Brain microvascular endothelial cell (primary cell): ENCODE measurements around the gene FARP2.

Source experiments
- DNase-seq: peaks from one replicate; pipeline ENCODE4 v3.0.0-alpha.2; 2020
- H3K27ac ChIP-seq: fragments of 250-450 bp; sonication (Bioruptor Pico); 2 replicates; pipeline ENCODE4 v1.5.1; 2020; ENCODE audit warnings: mild to moderate bottlenecking, moderate library complexity
- H3K27me3 ChIP-seq: fragments of 250-450 bp; sonication (Bioruptor Pico); replicated peaks from 2 replicates; pipeline ENCODE4 v1.5.1; 2020; ENCODE audit warnings: mild to moderate bottlenecking
- H3K36me3 ChIP-seq: fragments of 250-450 bp; sonication (Bioruptor Pico); replicated peaks from 2 replicates; pipeline ENCODE4 v1.5.1; 2020; ENCODE audit warnings: mild to moderate bottlenecking
- H3K4me3 ChIP-seq: 2 replicates; pipeline ENCODE4 v1.5.1; 2011; ENCODE audit warnings: low read depth, mild to moderate bottlenecking, control low read depth, low read length, moderate library complexity
- CTCF ChIP-seq: IDR thresholded peaks from 2 replicates; pipeline ENCODE4 v1.5.1; 2011; ENCODE audit warnings: low read depth, mild to moderate bottlenecking, moderate library complexity, low read length, control low read depth, inconsistent platforms; ENCODE audit errors: missing control alignments
- in situ Hi-C: cut with HindIII; loops from 2 replicates; pipeline ENCODE4 v1.10.0; 2017; ENCODE audit warnings: low sequenced_read_pairs, low pct_ligation_motif_present

The FARP2 gene

DNA sequence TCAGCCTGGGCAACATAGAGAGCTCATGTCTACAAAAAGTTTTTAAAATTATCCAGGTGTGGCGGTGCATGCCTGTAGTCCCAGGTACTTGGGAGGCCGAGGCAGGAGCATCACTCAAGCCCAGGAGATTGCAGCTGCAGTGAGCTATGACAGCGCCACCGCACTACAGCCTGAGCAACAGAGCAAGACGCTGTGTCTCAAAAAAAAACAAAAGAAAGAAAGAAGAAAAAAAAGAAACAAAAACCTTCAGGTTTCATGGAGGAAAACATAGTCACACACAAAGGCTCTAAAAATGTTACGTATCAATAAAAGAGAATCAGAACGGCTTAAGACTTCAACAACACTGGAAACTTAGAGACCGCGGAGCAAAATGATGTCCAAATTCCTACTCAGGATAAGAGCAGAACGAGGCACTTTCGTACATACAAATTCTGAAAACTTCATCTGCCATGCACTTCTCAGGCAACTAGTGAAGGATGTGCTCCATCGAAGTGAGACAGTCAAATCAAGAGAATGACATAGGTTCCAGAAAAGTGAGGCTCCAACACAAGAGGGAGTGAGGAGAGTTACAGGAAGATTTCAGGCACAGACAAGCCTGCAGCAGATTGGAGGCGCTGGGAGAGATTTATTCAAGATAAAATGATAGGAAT lies 45.0 kb upstream of the FARP2 start:
- no peak for DNase-seq
- H3K27me3 ChIP-seq = no peaks in the 10 kb centered on the region
- in situ Hi-C loops = no loop called here
- TF ChIP-seq CTCF = peak; percentile 3
- H3K27ac ChIP-seq = no peak overlapping the region
- no peak overlapping the region for H3K4me3 ChIP-seq
- no peaks in the 10 kb centered on the region for H3K36me3 ChIP-seq

DNA sequence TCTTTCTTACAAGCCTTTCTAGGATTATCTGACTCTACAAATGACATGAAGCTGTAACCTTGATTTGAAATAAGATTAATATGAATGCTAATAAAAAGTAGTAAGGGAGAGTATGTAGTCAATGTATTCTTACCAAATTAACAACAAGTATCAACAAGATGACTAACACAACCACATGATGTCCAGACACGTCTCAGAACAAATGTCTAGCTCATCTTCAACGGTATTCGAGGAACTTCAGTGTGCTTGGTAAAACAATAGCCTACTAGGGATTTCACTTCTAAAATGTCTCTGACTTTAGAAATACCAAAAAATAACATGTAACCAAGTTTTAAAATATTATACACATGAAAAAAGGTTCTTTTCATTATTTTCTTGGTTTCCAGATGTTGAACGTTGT lies 44.0 kb upstream of the FARP2 start:
- Histone ChIP-seq H3K27ac (peak overlapping the region; percentile 46), H3K27me3 (no peaks in the 10 kb centered on the region), H3K36me3 (no peaks in the 10 kb centered on the region), H3K4me3 (no peak overlapping the region)
- no peak for TF ChIP-seq CTCF
- in situ Hi-C loops = no loop called here
- peak; percentile 63 for DNase-seq

- Histone ChIP-seq H3K4me3 (no peak overlapping the region), H3K36me3 (no peaks in the 10 kb centered on the region), H3K27ac (no peak overlapping the region), H3K27me3 (no peaks in the 10 kb centered on the region)
- no peak for DNase-seq
- in situ Hi-C loops = no loop called here
- TF ChIP-seq CTCF = no peak
These were observed 42.5 kb upstream of the FARP2 start for GRCh38 chr2:241313543-241314095.

- in situ Hi-C loops = no loop called here
- Histone ChIP-seq H3K27ac (peak overlapping the region; percentile 99), H3K4me3 (peak overlapping the region; percentile 95), H3K27me3 (no peaks in the 10 kb centered on the region), H3K36me3 (no peaks in the 10 kb centered on the region)
- TF ChIP-seq CTCF = no peak
- DNase-seq = peak; percentile 34
These were observed 41.6 kb upstream of the FARP2 start for GRCh38 chr2:241314226-241315092.

DNA sequence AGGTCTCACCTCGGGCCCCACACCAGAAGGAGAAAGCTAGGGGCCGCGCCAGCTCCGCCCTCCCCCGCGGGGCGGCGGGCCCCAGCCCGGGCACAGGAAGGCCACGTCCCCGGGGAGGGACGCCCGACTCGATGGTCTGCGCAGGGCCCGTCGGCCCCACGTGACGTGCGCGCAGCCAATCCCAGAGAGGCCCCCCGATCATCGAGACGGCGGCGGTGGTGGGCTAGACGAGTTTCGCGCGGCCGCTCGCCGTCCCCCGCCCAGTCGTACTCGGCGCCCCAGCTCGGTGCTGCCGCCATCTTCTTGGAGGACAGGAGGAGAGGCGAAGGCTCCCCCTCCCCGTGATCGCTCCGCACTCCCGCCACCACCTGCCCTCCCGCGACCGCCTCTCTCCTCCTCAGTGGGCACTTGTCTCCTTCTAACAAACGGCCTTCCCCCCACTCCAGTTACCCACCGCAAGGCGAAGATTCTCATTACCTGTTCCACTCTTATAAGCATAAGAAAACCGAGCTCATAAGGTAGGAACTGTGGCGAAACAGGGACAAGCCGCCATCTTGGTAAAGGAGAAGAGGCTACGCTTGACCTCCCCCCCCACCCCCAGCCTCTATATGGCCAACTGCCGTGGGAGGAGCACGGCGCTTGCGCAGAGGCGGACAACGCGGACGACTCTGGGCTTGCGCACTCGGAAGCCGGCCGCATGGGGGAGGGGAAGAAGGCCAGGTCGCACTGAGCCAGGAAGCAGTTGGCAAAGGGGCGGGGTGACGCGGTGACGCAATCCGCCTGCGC lies 40.8 kb upstream of the FARP2 start, which contains the start of gene HDLBP:
TSS of gene HDLBP (minus strand) at position 580 of the 786 bp plus-strand sequence. CDS start 48,803 bp downstream, outside the sequence.
- H3K36me3 ChIP-seq = no peaks in the 10 kb centered on the region
- DNase-seq = peak; percentile 99
- no peak for TF ChIP-seq CTCF
- in situ Hi-C loops = no loop called here
- peak within 1 kb of the TSS; percentile 95 for H3K4me3 ChIP-seq
- H3K27ac ChIP-seq = peak within 1 kb of the TSS; percentile 99
- no peaks in the 10 kb centered on the region for H3K27me3 ChIP-seq
